ENCODE results near the gene RAP2B.

Gene RAP2B

DNA sequence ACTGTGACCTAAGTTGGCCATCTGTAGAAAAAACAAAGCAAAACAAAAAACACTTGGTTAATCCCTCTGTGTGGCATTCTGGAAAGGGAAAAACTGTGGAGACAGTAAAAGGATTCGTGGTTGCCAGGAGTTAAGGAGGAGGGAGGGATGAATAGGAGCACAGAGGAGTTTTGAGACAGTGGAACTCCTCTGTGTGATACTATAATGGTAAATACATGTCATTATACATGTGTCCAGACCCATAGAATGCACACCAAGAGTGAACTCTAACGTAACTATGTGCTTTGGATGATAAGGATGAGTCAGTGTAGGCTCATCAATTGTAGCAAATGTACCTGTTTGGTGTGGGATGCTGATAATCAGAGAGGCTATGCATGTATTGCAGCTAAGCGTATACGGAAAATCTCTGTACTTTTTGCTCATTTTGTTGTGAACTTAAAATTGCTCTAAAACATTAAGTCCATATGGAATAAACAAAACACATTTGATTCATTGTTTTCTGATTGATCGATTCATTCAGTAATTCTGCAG lies 33.4 kb downstream of the RAP2B start:
- no peak for DNase-seq

DNA sequence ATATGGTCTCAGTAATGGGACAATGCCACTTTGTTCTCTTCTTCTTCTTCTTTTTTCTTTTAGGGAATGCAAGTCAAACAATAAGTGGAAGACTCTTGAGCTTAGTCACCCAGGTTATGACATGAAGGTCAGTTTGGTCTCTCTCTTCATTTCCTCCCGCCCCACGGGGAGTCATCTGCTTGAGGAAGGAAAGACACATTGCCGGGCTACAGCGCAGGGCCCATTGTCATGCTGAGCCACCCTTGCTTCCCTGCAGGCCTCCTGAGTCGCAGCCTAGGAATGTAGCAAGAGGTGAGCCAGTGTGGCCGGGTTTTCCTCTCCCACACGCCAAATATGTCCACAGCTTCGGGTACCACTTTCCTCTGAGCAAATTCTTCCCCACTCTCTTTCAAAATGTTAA lies 47.6 kb downstream of the RAP2B start:
- DNase-seq, result no peak

DNA sequence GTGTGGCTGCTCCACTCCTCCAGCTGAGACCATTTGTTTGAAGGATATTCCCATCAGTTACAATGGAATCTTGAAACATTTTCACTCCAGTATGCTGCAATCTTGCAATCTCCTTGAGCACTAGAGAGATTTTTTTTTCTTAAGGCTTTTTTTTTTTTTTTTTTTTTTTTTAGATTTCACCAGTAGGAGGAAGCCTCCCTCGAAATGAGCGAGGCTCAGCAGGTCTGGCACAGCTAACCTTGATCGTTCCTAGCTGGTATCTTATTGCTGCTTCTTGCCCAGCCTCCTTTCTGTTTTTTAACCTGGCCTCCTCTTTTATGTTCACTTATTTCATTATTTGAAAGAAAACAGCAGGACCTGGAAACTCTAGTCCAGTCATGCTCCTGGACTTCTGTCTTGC lies 48.1 kb downstream of the RAP2B start:
- DNase-seq, result peak; percentile 15

DNA sequence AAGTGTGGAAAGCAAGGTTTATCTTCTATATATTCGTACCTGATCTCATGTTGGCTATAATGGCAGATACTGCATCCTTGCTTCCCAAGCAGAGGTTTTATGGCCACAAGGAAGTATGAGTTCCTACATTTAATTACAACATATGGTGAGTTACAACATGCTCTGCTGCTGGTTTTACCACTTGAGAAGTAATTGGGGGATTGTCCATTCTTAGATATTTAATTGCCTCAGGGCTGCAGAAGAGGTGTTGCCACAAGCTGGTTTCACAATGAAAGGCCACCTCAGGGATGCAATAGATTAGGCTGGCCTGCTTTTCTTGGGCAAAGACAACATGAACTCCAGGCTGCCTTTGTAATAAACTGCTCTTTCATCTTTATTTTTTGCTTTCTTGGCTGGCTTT lies 48.6 kb downstream of the RAP2B start:
- DNase-seq, result no peak

DNA sequence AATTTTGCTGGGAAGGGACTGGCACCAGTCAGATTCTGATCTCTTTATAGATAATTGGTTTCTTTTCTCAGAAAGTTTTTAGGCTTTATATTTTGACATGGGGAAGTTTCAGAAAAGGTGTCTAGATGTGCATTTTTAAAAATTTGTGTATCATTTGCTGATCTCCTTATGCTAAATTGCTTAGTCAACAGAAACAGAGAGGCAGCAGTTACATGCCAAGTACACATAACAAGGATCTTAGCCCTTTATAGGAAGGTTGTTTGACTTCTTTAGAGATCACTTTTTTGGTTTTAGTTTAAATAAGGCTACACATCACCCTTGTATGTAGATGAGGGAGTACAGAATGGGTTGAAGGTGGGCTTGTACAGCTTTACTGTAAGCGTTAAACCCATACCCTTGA lies 53.5 kb downstream of the RAP2B start:
- no peak for DNase-seq

DNA sequence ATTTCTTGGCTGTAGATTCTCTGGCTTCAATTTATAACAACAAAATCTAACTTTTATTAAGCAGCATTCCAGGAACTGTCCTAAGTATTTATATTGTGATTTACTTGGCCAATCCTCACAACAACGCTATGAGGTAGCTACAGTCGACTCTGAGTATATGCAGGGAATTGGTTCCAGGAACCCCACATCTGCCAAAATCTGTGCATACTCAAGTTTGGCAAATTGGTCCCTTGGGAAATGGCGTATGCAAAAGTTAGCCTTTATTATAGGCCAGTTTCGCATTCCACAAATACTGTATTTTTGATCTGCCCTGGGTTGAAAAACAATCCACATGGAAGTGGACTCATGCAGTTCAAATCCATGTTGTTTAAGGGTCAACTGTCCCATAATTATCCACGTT lies 53.9 kb downstream of the RAP2B start:
- no peak for DNase-seq

DNA sequence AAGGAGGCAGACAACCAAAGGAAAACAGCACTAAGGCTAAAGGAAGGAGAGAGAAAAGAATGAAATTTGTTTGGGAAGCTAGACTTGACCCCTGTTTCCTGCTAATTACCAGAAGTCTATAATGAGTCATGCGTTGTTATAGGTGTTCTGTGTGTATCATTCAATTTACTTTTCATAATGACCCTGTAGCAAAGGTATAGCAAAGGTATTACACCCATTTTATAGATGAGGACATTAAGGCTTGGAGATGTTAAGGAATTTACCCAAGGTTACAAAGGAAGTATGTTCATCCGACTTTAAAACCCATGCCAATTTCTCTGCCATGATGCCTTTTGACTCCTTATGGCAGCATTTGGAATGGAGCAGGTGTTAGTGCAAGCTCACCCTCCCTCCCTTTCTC lies 54.9 kb downstream of the RAP2B start:
- no peak for DNase-seq

DNA sequence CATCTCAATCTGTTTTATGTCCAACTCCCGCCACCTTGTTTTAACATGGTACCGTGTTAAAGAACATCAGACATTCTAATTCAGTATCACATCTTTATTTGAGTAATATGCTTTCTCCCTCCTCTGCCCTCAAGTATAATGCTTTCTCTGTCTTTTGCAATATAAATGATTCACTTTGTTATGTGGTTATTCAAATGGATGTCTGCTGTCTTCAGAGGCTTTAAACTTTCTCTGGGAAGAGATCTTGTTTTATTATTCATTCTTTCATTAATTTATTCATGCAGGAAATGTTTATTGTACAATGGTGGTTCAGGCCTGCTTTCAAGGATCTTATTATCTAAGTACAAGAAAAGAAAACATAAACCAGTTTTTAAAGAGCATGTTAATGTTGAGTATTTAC lies 57.1 kb downstream of the RAP2B start:
- no peak for DNase-seq

Measured in effector CD4-positive, alpha-beta T cell (primary cell).